HG03439 (cell line): ENCODE data around the gene NNAT.

Experiments used
- ATAC-seq: cut with Tn5 transposase; IDR thresholded peaks from one replicate; pipeline ENCODE4 v1.9.1; 2021; ENCODE audit warnings: mild to moderate bottlenecking, moderate library complexity; ENCODE audit not compliant: unreplicated experiment

NNAT gene

DNA sequence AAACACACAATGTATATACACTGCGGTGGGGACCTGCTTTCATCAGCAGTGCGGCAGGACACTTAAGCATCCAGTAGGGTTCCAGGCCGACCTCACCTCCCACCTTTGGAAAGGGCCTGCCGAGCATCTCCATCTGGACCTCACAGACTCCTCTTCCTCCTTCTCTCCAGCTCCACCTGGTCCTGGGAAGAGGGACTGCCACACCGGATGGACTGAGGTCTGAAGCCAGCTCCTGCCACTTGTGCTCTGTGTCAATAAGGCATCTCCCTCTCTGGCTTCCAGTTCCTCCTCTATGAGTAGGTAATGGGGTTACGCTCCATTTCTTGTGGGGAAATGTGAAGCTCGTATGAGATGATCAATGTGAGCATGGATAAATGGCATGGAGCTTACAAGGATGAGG is 19.1 kb upstream of the NNAT start:
- ATAC-seq, result no peak

DNA sequence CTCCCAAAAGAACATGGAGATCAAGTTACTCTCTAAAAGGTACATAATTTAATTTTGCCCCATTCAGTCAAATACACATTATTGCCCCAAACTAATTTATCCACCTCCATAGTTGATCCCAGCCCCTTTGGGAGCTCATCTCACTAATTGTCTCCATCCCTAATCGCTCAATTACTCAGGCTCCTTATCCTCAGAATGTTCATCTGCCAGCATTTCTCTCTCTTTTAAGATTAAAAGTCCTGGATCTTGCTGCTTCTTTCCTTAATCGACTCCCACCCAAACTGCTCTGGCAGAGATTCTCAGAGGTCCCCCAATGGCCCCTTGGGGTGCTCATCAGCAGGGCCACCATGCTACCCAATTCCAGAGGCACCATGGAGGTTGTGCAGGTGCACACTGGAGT is 18.4 kb upstream of the NNAT start:
- ATAC-seq, result no peak

DNA sequence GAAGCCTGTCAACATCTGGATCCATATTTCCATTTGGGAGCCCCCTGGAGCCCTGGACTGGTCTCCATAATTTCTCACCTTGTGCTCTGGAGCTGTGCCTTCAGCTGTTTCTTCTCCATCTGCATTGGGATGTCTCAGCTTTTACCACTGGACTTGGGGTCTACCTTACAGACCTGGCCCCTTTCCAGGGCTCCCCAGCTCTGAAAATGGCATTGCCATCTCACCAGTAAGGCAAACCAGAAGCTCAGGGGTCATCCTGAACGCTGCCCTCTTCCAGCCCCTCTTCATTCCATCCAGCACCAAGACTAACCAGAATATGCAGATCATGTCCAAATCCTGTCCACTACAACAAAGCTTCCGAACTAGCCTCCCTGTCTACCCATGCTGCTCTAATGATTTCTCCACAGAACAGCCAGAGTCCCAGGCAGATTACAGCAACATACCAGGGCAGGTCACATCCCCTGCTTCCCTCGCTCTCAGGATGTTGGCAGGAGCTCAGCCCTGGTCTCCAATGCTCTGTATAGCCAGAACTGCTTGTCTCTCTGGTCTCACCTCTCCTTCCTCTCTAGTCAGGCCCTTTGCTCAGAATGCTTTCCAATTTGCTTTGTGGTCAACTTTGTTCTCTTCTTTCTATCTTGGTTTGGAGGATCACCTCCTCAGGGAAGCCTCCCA is 17.7 kb upstream of the NNAT start:
- no peak for ATAC-seq

DNA sequence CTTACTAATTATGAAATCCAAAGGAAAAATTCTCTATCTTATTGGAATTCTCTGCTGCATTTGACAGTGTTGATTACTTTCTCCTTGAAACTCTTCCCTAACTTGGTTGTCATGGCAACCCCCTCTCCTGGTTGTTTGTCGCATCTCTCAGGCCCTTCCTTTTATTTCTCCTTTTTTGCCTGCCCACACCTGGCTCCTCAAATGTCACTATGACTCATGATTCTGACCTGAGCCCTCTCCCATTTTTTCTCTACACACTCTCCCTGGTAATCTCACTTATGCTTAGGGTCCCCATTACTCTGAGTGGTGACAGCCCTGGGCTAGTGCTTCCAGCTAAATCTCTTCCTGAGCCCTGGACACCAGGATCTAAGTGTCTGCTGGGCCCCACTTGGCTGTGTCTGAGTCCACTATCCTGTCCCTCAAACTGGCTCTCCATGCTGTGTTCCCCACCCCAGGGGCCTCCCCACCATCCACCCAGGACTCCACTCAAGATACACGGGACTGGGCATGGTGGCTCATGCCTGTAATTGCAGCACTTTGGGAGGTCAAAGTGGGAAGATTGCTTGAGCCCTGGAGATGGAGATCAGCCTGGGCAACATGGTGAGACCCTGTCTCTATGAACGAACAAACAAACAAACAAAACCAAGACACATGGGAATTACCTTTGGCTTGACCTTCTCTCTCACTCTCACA is 16.5 kb upstream of the NNAT start:
- no peak for ATAC-seq

DNA sequence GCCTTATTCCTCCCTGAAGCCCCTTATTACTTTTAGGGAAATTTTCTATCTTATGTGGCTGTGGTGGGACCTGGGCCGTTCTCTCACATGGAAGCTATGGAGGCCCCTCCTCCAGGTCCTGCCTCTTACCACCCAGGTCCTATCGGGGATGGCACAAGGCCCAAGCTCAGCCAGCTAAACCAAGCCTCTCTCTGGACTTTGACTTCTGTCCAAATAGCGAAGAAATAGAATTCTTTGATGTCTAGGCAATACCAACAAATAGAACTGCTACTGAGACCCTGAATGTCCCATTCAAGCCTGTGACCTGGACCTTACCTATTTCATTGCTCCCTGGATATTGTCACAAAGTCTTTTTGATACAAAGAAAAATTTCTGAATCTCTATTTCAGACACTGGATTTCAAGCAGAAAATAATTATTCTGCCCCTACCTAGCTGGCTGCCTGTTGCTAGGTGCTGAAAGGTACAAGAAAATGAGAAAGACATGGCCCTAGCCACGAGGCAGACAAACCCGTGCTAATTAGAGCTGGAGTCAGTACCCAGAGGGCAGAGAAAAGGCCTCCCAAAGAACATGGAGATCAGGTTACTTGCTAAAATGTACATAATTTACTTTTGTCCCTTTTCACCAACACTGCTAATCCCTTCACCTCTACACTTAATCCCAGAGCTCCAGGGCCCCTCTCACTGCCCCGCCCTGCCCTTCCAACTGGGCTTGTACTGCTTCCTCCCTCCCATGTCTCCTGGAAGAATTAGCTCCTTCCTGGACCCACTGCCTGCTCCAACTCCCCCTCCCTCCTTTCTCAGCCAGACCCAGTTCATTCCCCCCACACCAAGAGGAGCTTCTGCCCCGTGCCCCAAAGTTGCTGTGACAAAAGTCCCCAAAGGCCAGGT is 15.5 kb upstream of the NNAT start:
- ATAC-seq, result no peak

DNA sequence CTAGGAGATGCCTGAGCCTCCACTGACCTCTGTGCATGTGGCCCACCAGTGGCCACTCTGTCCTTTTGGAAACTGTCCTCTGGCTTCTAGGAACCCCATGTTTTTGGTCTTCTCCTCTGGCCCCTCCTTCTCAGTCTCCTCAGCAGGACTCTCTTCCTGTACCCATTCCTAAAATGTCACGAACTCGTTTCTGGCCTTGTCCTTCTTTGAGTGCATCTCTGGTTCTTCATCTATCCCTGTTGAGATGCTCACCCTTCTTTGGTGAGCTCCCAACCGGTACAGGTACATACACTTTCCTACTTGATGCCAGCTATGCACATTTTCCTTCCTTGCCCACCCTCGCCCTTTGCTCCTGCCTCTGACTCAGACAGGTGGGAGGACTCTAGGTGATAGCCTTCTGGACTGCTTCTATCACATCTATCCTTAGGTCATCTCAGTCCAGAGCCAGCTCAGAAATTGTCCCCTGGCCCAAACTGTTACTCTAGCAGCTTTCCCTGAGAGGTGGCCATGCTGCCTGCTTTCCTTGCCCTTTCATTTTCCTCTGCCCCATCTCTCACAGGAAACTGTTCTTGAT is 14.8 kb upstream of the NNAT start:
- no peak for ATAC-seq

DNA sequence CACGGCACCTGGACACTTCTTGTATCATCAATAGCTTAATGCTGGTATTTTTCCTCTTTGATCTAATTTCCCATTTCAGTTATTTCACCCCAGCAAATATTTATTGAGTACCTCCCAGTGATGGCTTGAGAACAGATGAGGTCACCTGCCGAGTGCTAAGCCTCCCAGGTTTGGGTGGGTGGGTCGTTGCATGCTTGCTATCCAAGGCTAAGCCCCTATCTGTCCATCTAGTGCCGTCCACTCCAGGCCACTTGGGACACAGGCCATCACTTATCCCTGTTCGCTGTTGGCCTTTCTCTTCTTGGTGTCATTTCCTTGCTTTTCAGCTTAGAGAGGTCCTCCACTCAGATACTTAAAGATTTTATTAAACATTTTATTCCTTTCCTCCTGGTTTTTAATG is 10.8 kb upstream of the NNAT start:
- no peak for ATAC-seq

DNA sequence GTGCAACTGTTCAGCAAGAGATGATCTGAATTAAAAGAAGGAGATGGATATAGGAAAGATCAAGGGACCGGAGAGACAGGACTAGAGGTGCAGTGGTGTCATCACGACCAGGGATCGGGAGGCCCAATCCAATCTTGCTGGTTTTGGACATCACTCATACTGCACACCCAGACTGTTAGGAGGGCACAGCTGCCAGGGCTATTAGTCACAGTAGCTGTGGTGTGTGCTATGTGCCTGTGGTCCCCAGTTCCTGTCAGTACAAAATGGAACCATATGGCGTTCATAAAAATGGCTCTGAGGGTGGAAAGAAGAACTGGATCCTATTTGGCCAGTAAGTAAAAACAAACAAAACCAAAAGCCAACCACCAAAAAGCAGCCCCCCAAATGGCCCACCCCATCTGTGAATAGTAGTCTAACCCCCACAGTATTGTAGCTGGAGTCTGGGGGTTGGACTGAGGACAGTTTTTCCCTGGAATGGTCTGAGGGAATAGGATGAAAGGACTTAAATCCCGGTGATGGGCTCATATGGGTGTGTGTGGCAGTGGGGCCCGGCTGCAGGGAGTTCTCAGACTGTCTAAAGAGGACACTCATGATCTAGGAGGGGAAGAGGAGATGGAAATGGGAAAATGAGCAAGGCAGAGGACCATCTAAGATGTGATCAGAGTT is 9.3 kb upstream of the NNAT start:
- ATAC-seq, result no peak

DNA sequence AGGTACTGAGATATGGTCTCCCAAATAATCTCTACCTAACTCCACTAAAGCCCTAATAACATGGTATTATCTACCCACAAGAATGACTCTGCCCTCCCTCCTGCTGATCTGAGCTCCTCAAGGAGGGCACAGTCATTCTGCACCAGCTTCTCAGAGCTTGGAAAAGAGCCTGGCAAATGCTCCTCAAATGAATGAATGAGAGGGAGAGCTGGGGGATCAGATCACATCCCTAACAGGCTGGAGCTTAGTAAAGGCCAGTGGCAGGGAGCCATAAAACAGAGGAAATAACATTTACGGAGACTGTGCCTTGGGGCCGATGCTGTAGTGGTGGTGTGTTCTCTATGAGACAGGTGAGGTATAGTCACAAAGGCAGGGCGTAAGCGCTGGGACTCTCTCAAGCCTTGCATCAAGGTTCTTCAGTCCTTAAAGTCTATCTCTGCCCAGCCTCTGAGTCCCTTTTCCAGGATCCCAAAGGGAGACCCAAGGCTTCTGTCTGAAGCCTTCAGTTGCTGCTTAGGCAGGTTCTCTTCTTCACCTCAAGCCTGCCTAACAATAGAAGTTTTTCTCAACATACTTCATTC is 7.2 kb upstream of the NNAT start:
- no peak for ATAC-seq

DNA sequence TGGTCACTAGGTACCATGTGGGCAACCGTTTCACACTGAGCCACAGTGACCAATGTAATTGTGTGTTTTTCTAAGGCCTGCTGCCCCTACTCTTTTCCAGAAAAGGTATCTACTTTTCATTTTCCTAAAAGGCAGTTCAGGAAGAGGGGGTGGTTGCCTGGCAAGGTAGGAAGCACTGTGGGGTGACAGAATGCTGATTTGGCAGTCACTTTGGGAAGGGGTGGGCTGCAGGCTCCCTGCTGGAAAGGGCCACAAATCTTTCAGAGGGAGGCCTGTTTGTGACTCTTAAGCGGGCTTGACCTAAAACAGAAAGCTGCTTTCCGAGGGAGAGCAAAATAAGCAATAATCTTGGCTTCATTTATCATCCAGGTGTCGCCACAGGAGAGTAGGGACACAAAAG is 5.2 kb upstream of the NNAT start:
- no peak for ATAC-seq

DNA sequence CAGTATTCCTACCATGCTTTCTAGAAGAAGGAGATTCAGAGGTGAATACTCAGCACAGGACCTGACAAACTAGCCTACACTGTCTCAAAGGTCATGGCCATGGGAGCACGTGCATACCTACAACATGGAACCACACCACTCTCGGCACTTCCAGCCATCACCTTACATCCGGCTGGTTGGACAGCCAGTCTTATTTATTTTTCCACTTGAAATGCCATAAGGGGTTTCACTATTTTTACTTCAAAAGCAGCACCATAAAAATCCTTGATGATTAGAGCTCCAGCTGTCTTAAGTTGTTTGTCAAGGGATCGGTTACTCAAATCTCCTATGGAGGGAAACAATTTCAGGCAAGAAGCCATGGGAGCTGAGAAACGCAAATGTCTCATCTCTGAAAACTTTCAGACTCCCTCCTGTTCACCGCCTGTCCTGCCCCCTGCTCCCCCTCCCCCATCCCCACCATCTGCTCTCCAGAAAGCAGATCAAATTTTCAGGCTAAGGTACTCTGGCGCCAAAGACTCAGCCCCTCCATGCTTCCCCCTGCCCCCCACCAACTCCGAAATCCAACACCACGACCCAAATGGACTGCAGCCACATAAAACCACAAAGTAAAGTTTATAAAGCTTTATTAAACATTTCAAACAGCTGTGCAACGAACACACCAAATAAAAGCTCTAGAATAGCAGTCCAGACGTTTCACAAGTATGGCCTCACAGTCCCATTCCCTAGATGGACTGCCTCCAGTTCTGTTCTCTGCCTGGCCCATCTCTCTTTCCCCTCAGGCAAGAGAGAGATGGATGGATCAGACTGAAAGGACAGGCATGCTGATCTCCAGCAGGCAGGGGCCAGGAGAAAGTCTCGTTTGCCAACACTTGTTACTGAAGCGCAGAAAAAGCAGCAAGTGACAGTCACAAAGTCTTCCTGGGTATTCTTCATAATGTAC is 4.0 kb upstream of the NNAT start:
- ATAC-seq, result no peak

DNA sequence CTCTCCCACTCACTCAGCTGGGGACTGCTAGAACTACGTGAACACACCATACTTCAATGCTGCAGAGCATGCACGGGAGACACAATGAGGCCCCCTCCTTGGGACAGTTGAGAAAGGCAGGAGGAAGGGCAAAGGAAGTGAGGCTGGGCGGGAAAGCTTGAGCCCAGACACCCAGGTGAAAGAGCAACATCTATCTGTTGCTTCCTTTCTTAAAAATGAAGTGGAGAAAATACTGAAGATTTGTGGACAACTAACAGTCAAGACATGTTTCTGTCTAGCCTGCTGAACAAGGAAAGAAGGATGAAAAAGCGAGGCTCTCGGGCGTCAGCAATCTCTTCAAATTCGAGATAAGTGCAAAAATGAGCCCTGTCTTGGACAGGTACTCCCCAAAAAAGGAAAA is 3.0 kb upstream of the NNAT start:
- no peak for ATAC-seq

DNA sequence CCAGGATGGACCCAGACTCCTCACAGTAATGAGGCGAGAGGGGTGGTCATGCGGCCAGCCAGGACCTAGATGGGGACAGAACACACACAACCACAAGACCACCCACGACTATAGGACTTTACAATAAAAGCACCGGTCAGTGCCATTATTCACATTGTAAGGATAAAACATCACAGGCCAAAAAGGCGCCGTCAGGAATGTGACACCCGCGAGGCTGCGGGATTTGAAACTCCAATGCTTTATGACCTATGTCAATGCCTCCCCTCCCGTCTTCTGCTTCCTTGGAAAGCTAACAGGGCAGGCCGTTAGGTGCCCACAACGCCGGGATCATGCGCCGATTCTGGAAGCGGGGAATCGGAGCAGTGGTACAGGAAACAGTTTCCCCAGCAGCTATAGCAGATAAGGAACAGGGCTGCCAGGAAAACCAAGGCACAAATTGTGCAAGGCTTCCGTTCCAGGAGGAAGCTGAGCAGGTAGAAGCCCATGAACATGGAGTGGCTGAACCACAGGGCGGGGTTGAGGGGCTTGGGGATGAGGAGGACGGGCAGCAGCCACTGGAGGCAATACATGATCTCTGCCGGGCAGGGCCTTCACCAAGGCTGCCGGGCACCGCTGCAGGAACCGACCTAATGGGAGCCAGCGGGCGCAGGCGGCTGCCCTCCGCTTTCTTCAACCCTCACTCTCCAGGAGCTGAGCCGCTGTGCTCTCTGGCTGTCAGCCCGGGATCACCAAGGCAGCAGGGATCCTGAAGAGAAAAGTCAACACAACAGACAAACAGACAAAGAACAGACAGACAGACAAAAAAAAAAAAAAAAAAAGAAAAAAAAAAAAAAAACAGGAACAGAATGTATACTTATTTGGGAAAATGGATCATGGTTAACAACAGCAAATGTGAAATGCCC is 2.2 kb upstream of the NNAT start:
- no peak for ATAC-seq

DNA sequence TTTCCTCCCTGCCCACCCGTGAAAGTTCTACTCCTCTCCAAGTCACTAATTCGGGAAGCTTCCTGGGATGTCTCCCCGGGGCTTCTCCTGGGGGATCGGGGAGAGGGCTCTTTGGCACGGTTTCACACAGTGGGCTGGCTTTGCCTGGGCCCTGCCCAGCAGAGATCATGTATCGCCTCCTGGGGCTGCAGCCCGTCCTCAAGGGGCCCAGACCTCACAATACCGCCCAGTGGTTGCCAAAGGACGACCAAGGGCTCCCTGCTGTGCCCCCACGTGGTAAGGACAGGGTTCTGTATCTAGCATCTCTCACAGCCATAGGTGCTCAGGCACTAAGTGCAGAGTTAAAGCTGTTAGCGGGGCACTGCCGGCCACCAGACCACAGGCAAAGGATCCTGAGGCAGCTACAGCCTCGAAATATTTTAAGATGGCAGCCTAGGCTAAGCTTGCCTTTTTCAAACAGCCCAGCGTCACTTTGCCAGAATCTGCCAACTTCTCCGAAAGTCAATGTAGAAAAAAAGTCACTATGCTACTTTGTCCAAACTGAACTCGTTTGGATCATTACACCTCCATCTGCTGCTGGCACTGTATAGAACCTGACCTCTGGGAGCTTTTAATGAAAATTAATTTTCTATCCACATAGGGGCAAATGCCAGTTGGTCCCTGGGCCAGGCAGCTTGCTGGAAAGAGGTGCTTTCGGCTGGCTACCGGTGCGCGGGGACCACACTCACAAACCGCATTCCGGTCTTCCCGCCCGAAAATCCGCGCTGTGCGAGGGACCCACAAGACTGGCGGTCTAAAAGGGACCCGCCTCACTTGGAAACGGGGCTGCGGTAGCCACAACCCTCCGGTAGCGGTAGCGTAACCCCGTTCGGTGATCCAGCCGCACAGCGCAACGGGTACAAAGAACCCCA is 1.3 kb upstream of the NNAT start:
- no peak for ATAC-seq

DNA sequence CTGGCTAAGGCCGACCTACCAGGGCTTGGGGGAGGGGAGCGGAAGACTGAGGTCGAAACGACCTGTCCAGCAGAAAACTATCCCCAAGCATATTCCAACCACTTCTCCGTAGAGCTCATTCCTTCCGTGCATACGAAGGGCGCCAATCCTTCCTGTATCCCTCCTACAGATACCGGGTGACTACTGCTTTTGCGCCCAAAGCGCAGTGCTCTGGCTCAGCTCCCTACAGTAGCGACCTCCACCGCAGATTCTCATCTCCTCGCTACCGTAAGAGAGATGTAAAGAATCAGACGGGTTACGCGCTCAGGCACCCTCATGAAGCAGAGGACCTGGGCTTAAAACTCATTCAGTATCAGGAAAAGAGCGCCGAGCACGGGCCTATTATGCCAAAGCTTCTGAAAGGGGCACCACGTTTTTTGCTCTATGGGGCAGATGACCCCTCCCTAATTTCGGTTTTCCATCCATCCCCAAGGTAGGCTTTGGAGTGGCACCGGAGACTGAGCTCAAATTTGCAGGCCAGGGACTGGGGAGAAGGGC is 563 bp upstream of the NNAT start:
- ATAC-seq, result no peak

DNA sequence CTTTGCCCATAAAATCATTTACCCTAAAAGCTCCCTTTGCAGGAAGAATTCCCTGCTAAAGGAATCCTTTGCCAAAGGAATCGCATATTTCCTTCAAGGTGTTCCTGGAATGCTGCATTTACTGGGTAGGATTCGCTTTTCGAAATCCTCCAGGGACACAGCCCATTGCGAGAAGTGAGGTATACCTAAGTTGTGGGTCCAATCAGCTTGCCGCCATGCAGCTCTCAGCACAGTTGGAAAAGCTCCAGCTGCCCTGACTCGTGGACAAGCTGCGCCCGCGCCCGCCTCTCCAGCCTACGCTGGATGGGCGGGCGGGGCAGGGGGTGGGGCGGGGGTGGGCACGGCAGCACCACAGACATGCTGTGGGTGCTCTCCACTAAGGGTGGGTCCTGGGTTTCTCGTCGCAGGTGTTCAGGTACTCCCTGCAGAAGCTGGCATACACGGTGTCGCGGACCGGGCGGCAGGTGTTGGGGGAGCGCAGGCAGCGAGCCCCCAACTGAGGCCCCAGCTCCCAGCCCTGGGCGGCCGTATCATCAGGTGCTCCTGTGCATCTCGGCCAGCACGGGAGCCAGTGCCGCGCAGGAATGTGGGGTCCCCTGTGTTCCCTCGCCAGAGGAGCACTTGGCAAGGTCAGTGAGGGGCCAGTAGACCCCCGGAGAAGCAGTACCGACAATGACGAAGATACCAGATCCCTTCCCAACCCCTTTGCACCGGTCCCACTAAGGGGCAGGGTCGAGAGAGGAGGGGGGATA is 1.4 kb downstream of the NNAT start:
- ATAC-seq, result no peak

DNA sequence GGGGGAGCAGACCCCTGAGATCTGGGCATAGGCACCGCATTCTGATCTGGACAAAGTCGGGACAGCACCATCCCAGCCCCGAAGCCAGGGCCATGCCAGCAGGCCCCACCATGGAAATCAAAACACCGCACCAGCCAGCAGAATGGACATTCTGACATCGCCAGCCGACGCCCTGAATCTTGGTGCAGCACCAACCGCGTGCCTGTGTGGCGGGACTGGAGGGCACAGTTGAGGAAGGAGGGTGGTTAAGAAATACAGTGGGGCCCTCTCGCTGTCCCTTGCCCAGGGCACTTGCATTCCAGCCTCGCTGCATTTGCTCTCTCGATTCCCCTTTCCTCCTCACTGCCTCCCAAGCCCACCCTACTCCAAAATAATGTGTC is 2.0 kb downstream of the NNAT start:
- no peak for ATAC-seq
